Measurements from ENCODE around the gene ALDH8A1.
"Not testable (repeated sequence)": the region's sequence is repeated elsewhere in the genome, so short reads cannot be mapped to it uniquely, and the experiment has no call there.

ALDH8A1 gene

GRCh38 chr6:134911547-134911946 is 38.4 kb downstream of the ALDH8A1 start:
- DNase-seq (ENCODE audit: insufficient read length, low spot score) (peak; percentile 18), FAIRE-seq (no peak)
- no peak for TF ChIP-seq POLR2A (IDR thresholded peaks at IDR 0.05; ENCODE audit: low read depth, low read length)

DNA sequence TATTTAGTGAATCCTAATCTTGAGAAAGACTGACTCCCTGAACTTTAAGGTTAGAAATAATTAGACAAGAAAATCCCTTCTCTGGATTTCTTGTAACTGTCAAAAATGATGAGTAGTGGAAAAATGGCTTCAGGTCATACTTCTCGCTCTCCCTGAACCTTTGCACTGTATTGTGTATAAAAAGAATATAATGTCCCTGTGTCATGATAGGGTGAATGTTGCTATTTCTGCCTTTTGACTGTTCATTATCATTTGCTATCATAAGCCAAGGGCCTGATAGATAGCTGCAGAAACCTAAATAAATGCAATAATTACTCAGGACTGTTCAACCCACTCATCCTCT is 39.3 kb downstream of the ALDH8A1 start:
- FAIRE-seq (no peak), DNase-seq (ENCODE audit: insufficient read length, low spot score) (no peak)
- TF ChIP-seq POLR2A (IDR thresholded peaks at IDR 0.05; ENCODE audit: low read depth, low read length) = no peak

DNA sequence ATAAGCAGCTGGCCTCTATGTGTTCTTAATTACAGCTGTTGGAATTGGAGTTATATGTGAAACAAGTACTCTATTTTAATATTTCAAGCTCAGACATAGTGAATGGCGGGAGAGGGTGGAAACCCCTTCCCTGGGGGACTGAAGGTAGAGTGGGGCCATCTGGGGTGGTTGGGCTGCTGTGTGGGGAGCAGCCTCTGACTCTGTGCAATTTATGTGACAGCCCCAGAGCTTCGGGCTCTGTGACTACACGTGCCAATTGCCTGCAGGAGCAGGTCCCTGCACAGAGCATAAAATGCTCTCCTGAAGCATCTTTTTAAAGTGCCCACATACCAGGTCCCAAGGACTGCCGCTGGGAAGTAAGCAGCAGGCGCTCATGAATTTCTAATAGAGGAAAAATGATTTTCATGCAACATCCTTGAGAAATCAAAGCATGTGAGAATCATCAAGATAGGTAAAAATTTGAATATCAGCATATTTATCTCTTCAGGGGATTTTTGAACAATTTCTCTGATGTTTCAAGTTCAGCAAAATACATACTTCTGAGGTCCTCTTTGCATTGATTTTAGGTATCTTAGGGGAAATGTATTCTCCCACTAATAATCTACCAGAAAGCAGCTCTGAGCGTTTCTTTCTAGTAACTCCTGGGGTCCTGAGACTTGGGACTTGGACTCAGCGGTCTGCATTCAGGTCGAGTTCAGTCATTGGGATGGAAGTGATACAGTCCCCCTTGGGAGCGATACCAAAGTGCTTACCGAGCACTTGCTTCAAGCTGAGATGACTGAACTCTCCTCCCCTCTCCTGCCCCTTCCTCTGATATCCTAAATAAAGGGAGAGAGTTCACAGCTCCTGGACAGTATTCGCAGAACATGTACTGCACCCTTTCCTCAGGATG is 40.0 kb downstream of the ALDH8A1 start:
- DNase-seq (ENCODE audit: insufficient read length, low spot score) = no peak
- no peak for FAIRE-seq
- no peak for TF ChIP-seq POLR2A (IDR thresholded peaks at IDR 0.05; ENCODE audit: low read depth, low read length)

GRCh38 chr6:134908906-134909516 is 40.9 kb downstream of the ALDH8A1 start:
- FAIRE-seq = peak; percentile 94
- no peak for TF ChIP-seq POLR2A (IDR thresholded peaks at IDR 0.05; ENCODE audit: low read depth, low read length)
- peak; percentile 33 for DNase-seq (ENCODE audit: insufficient read length, low spot score)

- not testable (repeated sequence) for DNase-seq (ENCODE audit: insufficient read length, low spot score); FAIRE-seq
Observed at GRCh38 chr6:134904731-134905130, 45.2 kb downstream of the ALDH8A1 start.

DNA sequence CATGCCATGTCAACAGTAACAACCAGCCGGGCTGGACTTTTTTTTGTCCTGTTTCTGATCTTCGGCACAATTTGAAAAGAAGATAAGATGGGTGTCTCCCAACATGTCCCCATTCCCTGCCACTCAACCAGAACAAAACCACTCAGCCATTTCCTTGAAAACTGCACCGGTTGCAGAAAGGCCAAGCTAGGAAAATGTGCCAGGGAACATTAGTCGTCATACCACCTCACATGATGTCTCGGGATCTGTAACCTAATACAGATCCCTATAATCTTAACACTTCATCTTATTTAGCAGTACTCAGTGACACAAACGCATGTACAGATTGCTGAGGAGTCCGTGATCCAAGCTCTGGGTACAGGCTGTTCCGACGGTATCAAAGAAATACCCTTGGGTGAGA is 46.5 kb downstream of the ALDH8A1 start:
- no peak for TF ChIP-seq POLR2A (IDR thresholded peaks at IDR 0.05; ENCODE audit: low read depth, low read length)
- DNase-seq (ENCODE audit: insufficient read length, low spot score) (no peak), FAIRE-seq (no peak)

GRCh38 chr6:134902936-134903335 is 47.0 kb downstream of the ALDH8A1 start:
- FAIRE-seq (no peak), DNase-seq (ENCODE audit: insufficient read length, low spot score) (no peak)
- TF ChIP-seq POLR2A (IDR thresholded peaks at IDR 0.05; ENCODE audit: low read depth, low read length) = no peak

DNA sequence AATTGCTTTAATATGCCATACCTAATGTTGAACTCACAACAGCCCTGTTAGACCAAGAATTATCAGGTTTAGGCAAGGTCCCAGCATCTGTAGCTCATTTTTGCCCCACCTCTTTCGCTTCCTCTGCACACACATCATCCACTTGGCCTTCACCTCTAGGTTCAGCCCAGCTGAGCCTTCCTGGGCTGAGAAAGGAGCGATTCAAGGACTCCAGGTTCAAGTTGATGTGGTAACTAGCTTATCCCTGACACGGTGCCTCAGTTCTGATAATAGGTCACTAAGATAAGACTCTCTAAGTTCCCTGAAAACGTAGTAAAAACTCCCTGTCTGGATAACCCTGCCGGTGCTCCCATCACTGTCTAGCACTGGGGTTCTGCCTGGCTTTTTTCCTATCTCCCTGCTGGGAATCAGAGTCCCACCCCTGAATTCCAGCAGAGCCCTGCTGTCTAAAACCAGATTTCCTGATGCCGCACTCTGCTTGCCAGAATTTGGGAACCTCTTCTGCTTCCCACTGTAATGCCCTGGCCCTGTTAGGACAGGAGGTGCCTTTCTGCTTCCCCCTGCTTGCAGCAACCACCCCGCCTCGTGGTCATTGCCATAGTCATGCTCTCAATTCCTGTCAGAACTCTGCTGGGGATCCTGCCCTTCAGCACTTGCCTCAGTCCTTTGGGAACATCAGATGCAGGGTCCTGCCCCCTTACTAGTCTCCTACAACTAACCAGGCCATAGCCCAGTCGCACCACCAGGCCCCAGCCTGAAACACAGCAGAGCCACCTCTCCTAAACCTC is 47.6 kb downstream of the ALDH8A1 start:
- FAIRE-seq (no peak), DNase-seq (ENCODE audit: insufficient read length, low spot score) (no peak)
- no peak for TF ChIP-seq POLR2A (IDR thresholded peaks at IDR 0.05; ENCODE audit: low read depth, low read length)

DNA sequence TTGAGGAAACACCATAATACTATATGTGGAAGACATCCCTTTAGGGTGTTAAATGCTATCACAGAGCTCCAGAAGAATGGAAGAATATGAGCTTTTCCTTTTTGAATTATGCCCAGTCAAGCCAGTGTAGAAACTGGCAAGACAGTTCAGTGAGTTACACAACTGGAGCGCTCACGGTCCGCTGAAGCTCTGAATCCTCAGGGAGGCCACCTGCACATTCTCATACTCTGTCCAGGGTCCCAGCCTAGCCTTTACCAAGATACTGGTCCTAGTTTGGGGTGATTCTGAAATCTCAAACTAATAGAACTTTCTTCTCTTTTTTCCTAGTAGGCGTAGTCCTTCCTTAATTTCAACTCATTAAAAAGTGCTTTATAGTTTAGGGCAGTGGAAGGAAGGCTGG is 51.3 kb downstream of the ALDH8A1 start:
- FAIRE-seq = no peak
- DNase-seq (ENCODE audit: insufficient read length, low spot score) = no peak
- no peak for TF ChIP-seq POLR2A (IDR thresholded peaks at IDR 0.05; ENCODE audit: low read depth, low read length)

- not testable (repeated sequence) for FAIRE-seq; DNase-seq (ENCODE audit: insufficient read length, low spot score)
Observed at GRCh38 chr6:134898166-134898565, 51.7 kb downstream of the ALDH8A1 start.

- no peak for TF ChIP-seq POLR2A (IDR thresholded peaks at IDR 0.05; ENCODE audit: low read depth, low read length)
Observed at GRCh38 chr6:134896910-134897309, 53.0 kb downstream of the ALDH8A1 start.

DNA sequence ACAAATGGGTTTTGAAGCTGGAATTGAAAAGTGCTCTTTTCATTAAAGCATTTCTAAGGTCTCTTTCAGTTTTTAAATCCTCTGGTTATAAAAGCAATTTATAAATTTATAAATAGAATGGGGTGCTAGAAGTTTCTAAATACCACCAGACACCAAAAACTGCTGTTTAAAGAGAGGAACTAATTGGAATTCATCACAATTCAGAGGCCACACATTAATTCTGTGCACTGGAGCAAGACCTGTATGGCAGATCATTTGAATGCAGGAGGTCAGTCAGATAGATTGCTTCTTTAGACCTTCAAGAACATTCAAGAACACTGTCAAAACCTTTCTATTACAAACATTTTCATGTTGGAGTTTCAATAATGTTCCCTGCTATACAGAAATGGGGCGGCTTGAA is 55.1 kb downstream of the ALDH8A1 start:
- TF ChIP-seq POLR2A (IDR thresholded peaks at IDR 0.05; ENCODE audit: low read depth, low read length) = no peak
- FAIRE-seq = no peak
- no peak for DNase-seq (ENCODE audit: insufficient read length, low spot score)

More at GRCh38 chr6:134896910-134897309, 53.0 kb downstream of the ALDH8A1 start:
- no peak for DNase-seq (ENCODE audit: insufficient read length, low spot score)
- FAIRE-seq = no peak

DNA sequence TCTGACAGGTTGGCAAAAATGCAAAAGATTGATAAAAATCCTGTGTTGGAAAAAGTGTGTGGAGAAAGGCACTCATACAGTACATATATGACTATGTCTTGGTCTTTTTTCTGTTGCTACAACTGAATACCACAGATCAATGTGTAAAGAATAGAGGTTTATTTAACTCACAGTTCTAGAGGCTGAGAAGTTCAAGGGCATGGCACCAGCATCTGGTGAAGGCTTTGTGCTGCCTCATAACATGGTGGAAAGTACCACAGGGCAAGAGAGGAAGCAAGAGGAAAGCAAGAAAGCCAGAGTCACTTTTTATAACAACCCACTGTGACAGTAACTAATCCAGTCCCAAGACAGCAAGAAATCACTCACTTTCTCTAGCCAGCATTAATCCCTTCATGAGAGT is 57.5 kb downstream of the ALDH8A1 start:
- FAIRE-seq = no peak
- TF ChIP-seq POLR2A (IDR thresholded peaks at IDR 0.05; ENCODE audit: low read depth, low read length) = no peak
- DNase-seq (ENCODE audit: insufficient read length, low spot score) = no peak

DNA sequence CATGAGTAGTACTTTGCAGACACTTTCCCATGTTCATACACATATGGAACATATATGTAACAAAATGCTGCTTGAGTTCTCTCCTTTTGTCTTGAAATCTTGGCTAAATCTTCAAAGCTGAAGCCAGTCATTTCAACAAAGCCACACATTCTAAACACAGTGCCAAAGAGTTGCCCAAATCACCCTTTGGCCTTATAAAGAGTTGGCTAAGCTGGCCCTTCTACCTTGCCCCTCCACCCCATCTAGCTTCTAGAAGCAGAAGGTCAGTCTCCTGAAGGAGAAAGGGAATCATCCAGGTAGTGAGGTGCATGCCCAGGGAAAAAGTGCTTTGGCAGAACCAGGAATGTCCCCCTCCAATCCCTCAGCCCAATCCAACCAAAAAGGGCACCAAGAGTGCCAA is 58.3 kb downstream of the ALDH8A1 start:
- FAIRE-seq = no peak
- TF ChIP-seq POLR2A (IDR thresholded peaks at IDR 0.05; ENCODE audit: low read depth, low read length) = no peak

More for the DNA sequence above, 58.3 kb downstream of the ALDH8A1 start:
- DNase-seq (ENCODE audit: insufficient read length, low spot score) = no peak
